ENCODE results near the gene PTPRE.

DNA sequence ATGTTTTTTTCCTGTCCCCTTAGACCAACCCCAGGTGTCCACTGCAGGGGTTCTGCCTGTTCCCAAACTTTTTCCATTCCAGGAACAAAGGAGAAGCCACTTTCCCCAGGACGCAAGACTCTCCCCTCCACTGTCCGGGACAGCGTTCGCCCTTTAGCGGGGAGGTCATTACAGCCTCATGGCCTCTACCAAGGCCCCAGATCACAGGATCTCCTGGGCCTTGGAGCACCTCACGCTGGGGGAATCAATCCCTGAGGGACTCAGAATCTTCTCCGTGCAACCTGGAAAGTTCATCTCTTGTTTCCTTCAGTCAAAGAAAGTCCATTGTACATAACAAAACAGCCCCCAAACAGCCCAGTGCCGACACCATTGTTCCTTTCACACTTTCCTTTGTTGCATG lies 178.1 kb downstream of the PTPRE start:
- TF ChIP-seq HDAC6 (IDR thresholded peaks at IDR 0.05; ENCODE audit: unreplicated experiment) (no peak), ATF7 (IDR thresholded peaks at IDR 0.05; ENCODE audit: low read depth) (no peak), WRNIP1 (IDR thresholded peaks at IDR 0.05; ENCODE audit: borderline replicate concordance, low read depth, low read length) (no peak), SMC3 (IDR thresholded peaks at IDR 0.05; ENCODE audit: borderline replicate concordance, low read length) (no peak), POLR2AphosphoS5 (IDR thresholded peaks at IDR 0.05; ENCODE audit: low read length) (no peak), MEF2A (IDR thresholded peaks at IDR 0.05; ENCODE audit: insufficient read depth, low read depth, low read length) (no peak), CHD2 (IDR thresholded peaks at IDR 0.05; ENCODE audit: borderline replicate concordance, low read depth, low read length) (no peak), HCFC1 (IDR thresholded peaks at IDR 0.05; ENCODE audit: low read length) (no peak)
- TF ChIP-seq, protein P1, sequence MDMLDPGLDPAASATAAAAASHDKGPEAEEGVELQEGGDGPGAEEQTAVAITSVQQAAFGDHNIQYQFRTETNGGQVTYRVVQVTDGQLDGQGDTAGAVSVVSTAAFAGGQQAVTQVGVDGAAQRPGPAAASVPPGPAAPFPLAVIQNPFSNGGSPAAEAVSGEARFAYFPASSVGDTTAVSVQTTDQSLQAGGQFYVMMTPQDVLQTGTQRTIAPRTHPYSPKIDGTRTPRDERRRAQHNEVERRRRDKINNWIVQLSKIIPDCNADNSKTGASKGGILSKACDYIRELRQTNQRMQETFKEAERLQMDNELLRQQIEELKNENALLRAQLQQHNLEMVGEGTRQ (IDR thresholded peaks at IDR 0.05; ENCODE audit: borderline replicate concordance, low read depth, low read length): no peak
- TF ChIP-seq, protein P2, sequence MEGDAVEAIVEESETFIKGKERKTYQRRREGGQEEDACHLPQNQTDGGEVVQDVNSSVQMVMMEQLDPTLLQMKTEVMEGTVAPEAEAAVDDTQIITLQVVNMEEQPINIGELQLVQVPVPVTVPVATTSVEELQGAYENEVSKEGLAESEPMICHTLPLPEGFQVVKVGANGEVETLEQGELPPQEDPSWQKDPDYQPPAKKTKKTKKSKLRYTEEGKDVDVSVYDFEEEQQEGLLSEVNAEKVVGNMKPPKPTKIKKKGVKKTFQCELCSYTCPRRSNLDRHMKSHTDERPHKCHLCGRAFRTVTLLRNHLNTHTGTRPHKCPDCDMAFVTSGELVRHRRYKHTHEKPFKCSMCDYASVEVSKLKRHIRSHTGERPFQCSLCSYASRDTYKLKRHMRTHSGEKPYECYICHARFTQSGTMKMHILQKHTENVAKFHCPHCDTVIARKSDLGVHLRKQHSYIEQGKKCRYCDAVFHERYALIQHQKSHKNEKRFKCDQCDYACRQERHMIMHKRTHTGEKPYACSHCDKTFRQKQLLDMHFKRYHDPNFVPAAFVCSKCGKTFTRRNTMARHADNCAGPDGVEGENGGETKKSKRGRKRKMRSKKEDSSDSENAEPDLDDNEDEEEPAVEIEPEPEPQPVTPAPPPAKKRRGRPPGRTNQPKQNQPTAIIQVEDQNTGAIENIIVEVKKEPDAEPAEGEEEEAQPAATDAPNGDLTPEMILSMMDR (IDR thresholded peaks at IDR 0.05 in 2 of 3, conservative IDR thresholded peaks at IDR 0.05 in 1 of 3; ENCODE audit: control insufficient read depth in 2 of 3, extremely low read depth in 1 of 3, insufficient read depth in 1 of 3, low read depth in 3 of 3, low read length in 3 of 3): no peak
